ENCODE results near the gene FGB.

The FGB gene

GRCh38 chr4:154551872-154552686 is 10.7 kb upstream of the FGB start:
- TF ChIP-seq POLR2A (IDR thresholded peaks at IDR 0.05; ENCODE audit: low read depth, low read length), result no peak
- FAIRE-seq (no peak), DNase-seq (ENCODE audit: insufficient read length, low spot score) (no peak)

- FAIRE-seq (no peak), DNase-seq (ENCODE audit: insufficient read length, low spot score) (no peak)
- no peak for TF ChIP-seq POLR2A (IDR thresholded peaks at IDR 0.05; ENCODE audit: low read depth, low read length)
Measured at GRCh38 chr4:154559141-154559493, 3.7 kb upstream of the FGB start.

- FAIRE-seq (peak; percentile 74), DNase-seq (ENCODE audit: insufficient read length, low spot score) (no peak)
- TF ChIP-seq POLR2A (IDR thresholded peaks at IDR 0.05; ENCODE audit: low read depth, low read length), result no peak
Measured at GRCh38 chr4:154559494-154560418, 3.1 kb upstream of the FGB start.

- DNase-seq (ENCODE audit: insufficient read length, low spot score) (no peak), FAIRE-seq (no peak)
- no peak for TF ChIP-seq POLR2A (IDR thresholded peaks at IDR 0.05; ENCODE audit: low read depth, low read length)
Measured at GRCh38 chr4:154560419-154560801, 2.4 kb upstream of the FGB start.

GRCh38 chr4:154560824-154561231 is 2.0 kb upstream of the FGB start:
- peak; percentile 27 for FAIRE-seq
- no peak for DNase-seq (ENCODE audit: insufficient read length, low spot score)
- no peak for TF ChIP-seq POLR2A (IDR thresholded peaks at IDR 0.05; ENCODE audit: low read depth, low read length)

GRCh38 chr4:154564311-154564710 is 1.5 kb downstream of the FGB start:
- FAIRE-seq (no peak), DNase-seq (ENCODE audit: insufficient read length, low spot score) (no peak)
- no peak for TF ChIP-seq POLR2A (IDR thresholded peaks at IDR 0.05; ENCODE audit: low read depth, low read length)

- TF ChIP-seq POLR2A (IDR thresholded peaks at IDR 0.05; ENCODE audit: low read depth, low read length), result no peak
- DNase-seq (ENCODE audit: insufficient read length, low spot score), result no peak
- no peak for FAIRE-seq
Measured at GRCh38 chr4:154565704-154566103, 2.9 kb downstream of the FGB start.

- no peak for TF ChIP-seq POLR2A (IDR thresholded peaks at IDR 0.05; ENCODE audit: low read depth, low read length)
- FAIRE-seq, result no peak
- DNase-seq (ENCODE audit: insufficient read length, low spot score), result no peak
Measured at GRCh38 chr4:154566639-154567204, 3.9 kb downstream of the FGB start.

GRCh38 chr4:154569028-154569427 is 6.2 kb downstream of the FGB start:
- no peak for TF ChIP-seq POLR2A (IDR thresholded peaks at IDR 0.05; ENCODE audit: low read depth, low read length)
- no peak for DNase-seq (ENCODE audit: insufficient read length, low spot score)
- no peak for FAIRE-seq

- FAIRE-seq (no peak), DNase-seq (ENCODE audit: insufficient read length, low spot score) (no peak)
- no peak for TF ChIP-seq POLR2A (IDR thresholded peaks at IDR 0.05; ENCODE audit: low read depth, low read length)
Measured at GRCh38 chr4:154569584-154569983, 6.8 kb downstream of the FGB start.

GRCh38 chr4:154573190-154573870 is 10.5 kb downstream of the FGB start:
- no peak for TF ChIP-seq POLR2A (IDR thresholded peaks at IDR 0.05; ENCODE audit: low read depth, low read length)
- no peak for FAIRE-seq

GRCh38 chr4:154574311-154574710 is 11.5 kb downstream of the FGB start:
- TF ChIP-seq POLR2A (IDR thresholded peaks at IDR 0.05; ENCODE audit: low read depth, low read length), result no peak
- DNase-seq (ENCODE audit: insufficient read length, low spot score) (no peak), FAIRE-seq (no peak)

More at GRCh38 chr4:154573190-154573870, 10.5 kb downstream of the FGB start:
- DNase-seq (ENCODE audit: insufficient read length, low spot score), result no peak

GRCh38 chr4:154577324-154577723 is 14.5 kb downstream of the FGB start:
- no peak for TF ChIP-seq POLR2A (IDR thresholded peaks at IDR 0.05; ENCODE audit: low read depth, low read length)
- FAIRE-seq (no peak), DNase-seq (ENCODE audit: insufficient read length, low spot score) (no peak)

GRCh38 chr4:154578919-154579318 is 16.1 kb downstream of the FGB start:
- no peak for DNase-seq (ENCODE audit: insufficient read length, low spot score)
- no peak for FAIRE-seq
- no peak for TF ChIP-seq POLR2A (IDR thresholded peaks at IDR 0.05; ENCODE audit: low read depth, low read length)
